Midbrain (tissue), 1 donor: ENCODE data around the gene GRIA2.
"Not testable (repeated sequence)": the region's sequence is repeated elsewhere in the genome, so short reads cannot be mapped to it uniquely, and the experiment has no call there.

ENCODE experiments used
- DNase-seq: peaks from one replicate; lab custom pipeline; 2025; lab: John Stamatoyannopoulos, UW

The GRIA2 gene

GRCh38 chr4:157220371-157220881, at the start of gene GRIA2:
TSS of gene GRIA2 (plus strand) at chr4:157220728. CDS start at chr4:157221043, 315 bp downstream.
- DNase-seq: peak; percentile 91

GRCh38 chr4:157172011-157172410, 48.5 kb upstream of the GRIA2 start:
- DNase-seq: no peak

- DNase-seq: not testable (repeated sequence)
Observed at GRCh38 chr4:157180268-157180667, 40.3 kb upstream of the GRIA2 start.

GRCh38 chr4:157184300-157184699, 36.2 kb upstream of the GRIA2 start:
- DNase-seq: no peak

- DNase-seq: no peak
Observed at GRCh38 chr4:157185363-157185762, 35.2 kb upstream of the GRIA2 start.

- DNase-seq: no peak
Observed at GRCh38 chr4:157195374-157195773, 25.2 kb upstream of the GRIA2 start.

GRCh38 chr4:157196046-157196445, 24.5 kb upstream of the GRIA2 start:
- no peak for DNase-seq

GRCh38 chr4:157204634-157205244, 15.8 kb upstream of the GRIA2 start:
- no peak for DNase-seq

- peak; percentile 51 for DNase-seq
Observed at GRCh38 chr4:157217708-157218107, 2.8 kb upstream of the GRIA2 start.

GRCh38 chr4:157219711-157220370, 687 bp upstream of the GRIA2 start:
- DNase-seq: no peak

- peak; percentile 68 for DNase-seq
Observed at GRCh38 chr4:157221426-157221894, 932 bp downstream of the GRIA2 start.

GRCh38 chr4:157221895-157222770, 1.6 kb downstream of the GRIA2 start:
- peak; percentile 84 for DNase-seq

- no peak for DNase-seq
Observed at GRCh38 chr4:157222771-157223160, 2.2 kb downstream of the GRIA2 start.

GRCh38 chr4:157223456-157223855, 2.9 kb downstream of the GRIA2 start:
- peak; percentile 55 for DNase-seq

GRCh38 chr4:157225096-157225495, 4.6 kb downstream of the GRIA2 start:
- DNase-seq: peak; percentile 34

GRCh38 chr4:157226035-157226434, 5.5 kb downstream of the GRIA2 start:
- no peak for DNase-seq

GRCh38 chr4:157226601-157227000, 6.1 kb downstream of the GRIA2 start:
- DNase-seq: no peak

GRCh38 chr4:157231525-157231924, 11.0 kb downstream of the GRIA2 start:
- DNase-seq: no peak

GRCh38 chr4:157242871-157243270, 22.3 kb downstream of the GRIA2 start:
- DNase-seq: peak; percentile 40

- DNase-seq: no peak
Observed at GRCh38 chr4:157244348-157244747, 23.8 kb downstream of the GRIA2 start.

- DNase-seq: no peak
Observed at GRCh38 chr4:157245351-157245750, 24.8 kb downstream of the GRIA2 start.

GRCh38 chr4:157246964-157247363, 26.4 kb downstream of the GRIA2 start:
- DNase-seq: no peak
